ENCODE data around the gene NIPAL3. TPM values are rescaled to one million over a fixed set of nuclear protein-coding genes. Genes with fewer than 3 reads are reported as not detected.

The NIPAL3 gene
- total RNA-seq, 4 donors from 2014 or later: 25.0 to 36.5 (median 31.3) TPM

DNA sequence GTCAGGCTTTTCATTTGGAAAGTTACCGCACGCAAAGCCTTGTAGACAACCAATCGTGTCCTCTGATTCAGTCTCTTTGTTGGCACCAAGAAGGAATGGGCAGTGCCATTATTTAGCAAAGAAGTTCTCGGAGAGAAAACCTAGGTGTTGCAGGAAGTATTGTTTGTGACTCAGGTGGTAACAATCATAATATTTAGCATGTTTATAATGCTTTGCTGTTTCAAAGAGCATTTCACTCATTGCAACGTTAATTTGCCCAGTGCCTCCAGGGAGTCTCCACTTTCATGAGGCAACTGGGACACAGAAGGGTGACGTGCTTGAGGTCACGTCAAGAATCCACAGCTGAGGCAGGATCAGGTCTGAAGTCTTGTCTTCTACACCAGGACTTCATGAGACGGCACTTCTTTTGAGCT lies 33.4 kb upstream of the NIPAL3 start:
- DNase-seq: no peak
- peaks cover 23 to 89% (median 54%) of the 10 kb centered on the region in 3 donors for H3K4me1 ChIP-seq
- 33 to 76% methylated on average over 6 to 8 of the region's 8 CpGs for WGBS, 2 donors
- H3K36me3 ChIP-seq: no peaks in the 10 kb centered on the region
- peak overlapping the region; percentile 82 to 90 (median 84) for H3K27ac ChIP-seq
- H3K9me3 ChIP-seq: no peaks in the 10 kb centered on the region
- H3K4me3 ChIP-seq: no peak overlapping the region
- no peak for TF ChIP-seq CTCF (IDR thresholded peaks at IDR 0.05)
- no peak for TF ChIP-seq POLR2A (IDR thresholded peaks at IDR 0.05)
- intact Hi-C loops (cut with DNase I): loop anchor here (5.0 kb wide), 1 partner anchor 60 kb away; no protein-coding TSS in a partner anchor
- no peaks in the 10 kb centered on the region for H3K27me3 ChIP-seq

DNA sequence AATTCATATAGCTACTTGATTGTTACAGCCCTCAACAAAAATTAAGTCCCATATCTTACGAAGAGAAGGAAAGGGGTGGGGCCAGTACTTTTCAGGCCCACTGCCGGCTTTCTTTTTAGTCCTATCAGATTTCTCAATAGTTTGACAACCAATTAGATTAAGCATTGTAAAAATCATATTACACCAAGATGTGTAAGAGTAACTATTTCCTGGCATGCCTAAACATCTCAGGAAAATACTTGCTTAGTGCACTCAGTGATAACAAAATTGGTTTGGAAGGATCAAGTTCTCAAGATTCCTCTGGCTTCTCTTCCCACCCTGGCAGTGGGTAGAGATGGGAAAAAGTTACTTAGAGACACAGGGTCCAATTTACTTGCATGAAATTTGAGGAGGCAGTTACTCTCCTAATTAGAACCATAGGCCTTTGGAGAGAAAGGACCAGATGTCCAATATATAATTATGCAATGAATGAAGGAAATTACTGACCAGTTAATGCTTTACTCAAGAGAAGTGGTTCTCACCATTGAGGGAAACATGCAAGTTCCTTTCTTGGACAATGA lies 32.1 kb upstream of the NIPAL3 start:
- DNase-seq: no peak
- 55 to 59% methylated on average over 2 of the region's 2 CpGs for WGBS, 2 donors
- peaks cover 23 to 98% (median 54%) of the 10 kb centered on the region in 3 donors for H3K4me1 ChIP-seq

GRCh38 chr1:24384251-24385090 lies 31.1 kb upstream of the NIPAL3 start:
- 53 to 61% methylated on average over 10 to 13 of the region's 13 CpGs for WGBS, 2 donors
- Histone ChIP-seq H3K4me3 (peak overlapping the region in 1 of 4 donors; percentile 16), H3K9me3 (no peaks in the 10 kb centered on the region), H3K4me1 (peaks cover 23 to 98% (median 53%) of the 10 kb centered on the region in 3 donors), H3K27ac (peak overlapping the region; percentile 82 to 90 (median 84)), H3K36me3 (peaks cover 0 to 7% (median 0%) of the 10 kb centered on the region in 3 donors), H3K27me3 (no peaks in the 10 kb centered on the region)
- intact Hi-C loops (cut with DNase I): loop anchor here (5.0 kb wide), 1 partner anchor 62 kb away; no protein-coding TSS in a partner anchor
- TF ChIP-seq CTCF (IDR thresholded peaks at IDR 0.05): no peak
- no peak for TF ChIP-seq POLR2A (IDR thresholded peaks at IDR 0.05)
- no peak for DNase-seq

More for the DNA sequence above, 32.1 kb upstream of the NIPAL3 start:
- intact Hi-C loops (cut with DNase I): loop anchor here (5.0 kb wide), 1 partner anchor 61 kb away; no protein-coding TSS in a partner anchor
- H3K4me3 ChIP-seq: no peak overlapping the region
- H3K27me3 ChIP-seq: no peaks in the 10 kb centered on the region
- H3K27ac ChIP-seq: peak overlapping the region; percentile 82 to 90 (median 84)
- no peaks in the 10 kb centered on the region for H3K9me3 ChIP-seq
- no peak for TF ChIP-seq POLR2A (IDR thresholded peaks at IDR 0.05)
- no peak for TF ChIP-seq CTCF (IDR thresholded peaks at IDR 0.05)
- H3K36me3 ChIP-seq: peaks cover 0 to 6% (median 0%) of the 10 kb centered on the region in 3 donors

DNA sequence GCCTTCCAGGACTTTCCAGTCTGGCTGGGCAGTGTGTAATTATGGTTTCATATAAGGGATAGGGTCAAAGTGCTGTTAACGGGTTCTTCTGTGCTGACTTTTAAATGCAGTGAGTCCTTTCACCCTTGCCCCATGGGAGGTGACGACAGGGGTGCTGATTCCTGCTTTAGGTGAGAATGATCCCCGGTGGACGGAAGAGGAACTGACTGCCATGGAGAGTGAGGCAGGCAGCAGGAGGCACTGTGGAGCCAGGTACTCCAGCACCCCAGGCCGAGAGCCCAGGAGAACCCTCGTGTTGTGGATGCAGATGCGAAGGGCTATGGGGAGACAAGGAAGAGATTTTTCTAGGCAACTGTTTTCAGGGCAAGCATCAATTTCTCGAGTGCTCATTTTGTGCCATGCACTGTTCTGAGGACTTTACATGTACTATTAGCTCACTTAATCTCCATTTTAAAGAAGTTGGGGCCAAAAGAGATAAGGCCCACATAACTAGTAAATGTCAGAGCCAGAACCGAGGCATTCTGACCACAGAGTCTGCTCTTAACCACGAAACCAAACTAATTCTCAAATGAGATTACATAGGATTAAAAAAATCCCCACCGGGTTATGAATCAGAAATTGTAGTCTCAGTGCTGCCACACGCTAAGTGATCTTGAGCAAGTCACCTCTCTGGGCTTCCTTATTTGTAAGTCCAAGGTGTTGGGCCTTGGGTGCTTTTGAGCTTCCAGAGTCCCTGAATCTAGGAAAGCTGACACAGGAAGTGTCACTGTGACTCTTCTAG lies 30.3 kb upstream of the NIPAL3 start:
- 60 to 61% methylated on average over 12 of the region's 12 CpGs for WGBS, 2 donors
- intact Hi-C loops (cut with DNase I): no loop called here
- Histone ChIP-seq H3K4me1 (peaks cover 20 to 99% (median 50%) of the 10 kb centered on the region in 3 donors), H3K4me3 (no peak overlapping the region), H3K9me3 (no peaks in the 10 kb centered on the region), H3K27me3 (no peaks in the 10 kb centered on the region), H3K36me3 (peaks cover 0 to 7% (median 0%) of the 10 kb centered on the region in 3 donors), H3K27ac (peak overlapping the region; percentile 82 to 90 (median 84))
- TF ChIP-seq CTCF (IDR thresholded peaks at IDR 0.05) (peak in 5 of 6 experiments; percentile 42 to 91 (median 72)), POLR2A (IDR thresholded peaks at IDR 0.05) (no peak)
- no peak for DNase-seq
